HG03135 (cell line): ENCODE results near the gene FZD1.

ENCODE experiments used
- ATAC-seq: cut with Tn5 transposase; IDR thresholded peaks from one replicate; pipeline ENCODE4 v1.9.1; 2021; ENCODE audit warnings: mild to moderate bottlenecking, moderate library complexity; ENCODE audit not compliant: unreplicated experiment

The FZD1 gene

GRCh38 chr7:91264046-91264923 is at the start of gene FZD1:
Gene FZD1, plus strand, starts transcription at chr7:91264433. Its CDS starts 448 bp downstream, at chr7:91264881.
- ATAC-seq = peak; percentile 93

GRCh38 chr7:91226411-91226810 is 37.8 kb upstream of the FZD1 start:
- ATAC-seq = no peak

- ATAC-seq = no peak
Measured at GRCh38 chr7:91228327-91228726, 35.9 kb upstream of the FZD1 start.

GRCh38 chr7:91228927-91229558 is 35.2 kb upstream of the FZD1 start:
- ATAC-seq = no peak

GRCh38 chr7:91230100-91230499 is 34.1 kb upstream of the FZD1 start:
- no peak for ATAC-seq

GRCh38 chr7:91230503-91230902 is 33.7 kb upstream of the FZD1 start:
- no peak for ATAC-seq

GRCh38 chr7:91233212-91233611 is 31.0 kb upstream of the FZD1 start:
- ATAC-seq = no peak

GRCh38 chr7:91235211-91235832 is 28.9 kb upstream of the FZD1 start:
- no peak for ATAC-seq

- ATAC-seq = no peak
Measured at GRCh38 chr7:91239171-91239604, 25.0 kb upstream of the FZD1 start.

GRCh38 chr7:91239772-91240171 is 24.5 kb upstream of the FZD1 start:
- ATAC-seq = no peak

- ATAC-seq = no peak
Measured at GRCh38 chr7:91240376-91240941, 23.8 kb upstream of the FZD1 start.

- ATAC-seq = no peak
Measured at GRCh38 chr7:91242097-91242844, 22.0 kb upstream of the FZD1 start.

GRCh38 chr7:91243591-91244301 is 20.5 kb upstream of the FZD1 start:
- no peak for ATAC-seq

- ATAC-seq = no peak
Measured at GRCh38 chr7:91247500-91247899, 16.7 kb upstream of the FZD1 start.

- ATAC-seq = no peak
Measured at GRCh38 chr7:91248996-91249395, 15.2 kb upstream of the FZD1 start.

GRCh38 chr7:91249506-91250233 is 14.6 kb upstream of the FZD1 start:
- ATAC-seq = no peak

- no peak for ATAC-seq
Measured at GRCh38 chr7:91250706-91251105, 13.5 kb upstream of the FZD1 start.

GRCh38 chr7:91251877-91252276 is 12.4 kb upstream of the FZD1 start:
- ATAC-seq = no peak

- no peak for ATAC-seq
Measured at GRCh38 chr7:91263384-91264045, 718 bp upstream of the FZD1 start.
